AML-193 (cell line): Measurements from ENCODE around the gene ALPI.
"Not testable (repeated sequence)": the region's sequence is repeated elsewhere in the genome, so short reads cannot be mapped to it uniquely, and the experiment has no call there.

Experiments
- DNase-seq, 2 experiments: peaks; one replicate each; lab custom pipeline; 2025; lab: John Stamatoyannopoulos, UW

ALPI gene

GRCh38 chr2:232441922-232442321, 14.0 kb upstream of the ALPI start:
- DNase-seq, result not testable (repeated sequence)

GRCh38 chr2:232442431-232442830, 13.5 kb upstream of the ALPI start:
- not testable (repeated sequence) for DNase-seq

GRCh38 chr2:232443047-232443446, 12.9 kb upstream of the ALPI start:
- DNase-seq, result not testable (repeated sequence)

- not testable (repeated sequence) for DNase-seq
Observed at GRCh38 chr2:232443669-232444408, 12.1 kb upstream of the ALPI start.

- peak; percentile 25 to 41 for DNase-seq
Observed at GRCh38 chr2:232444409-232445148, 11.4 kb upstream of the ALPI start.

GRCh38 chr2:232445149-232445885, 10.6 kb upstream of the ALPI start:
- DNase-seq, result not testable (repeated sequence)

GRCh38 chr2:232446266-232446777, 9.6 kb upstream of the ALPI start:
- DNase-seq, result not testable (repeated sequence)

- no peak for DNase-seq
Observed at GRCh38 chr2:232447091-232447620, 8.8 kb upstream of the ALPI start.

- DNase-seq, result no peak
Observed at GRCh38 chr2:232447638-232448303, 8.2 kb upstream of the ALPI start.

GRCh38 chr2:232448304-232448690, 7.7 kb upstream of the ALPI start:
- no peak for DNase-seq

GRCh38 chr2:232449964-232450363, 6.0 kb upstream of the ALPI start:
- DNase-seq, result no peak

GRCh38 chr2:232451645-232452044, 4.3 kb upstream of the ALPI start:
- DNase-seq, result not testable (repeated sequence)

GRCh38 chr2:232454630-232455029, 1.3 kb upstream of the ALPI start:
- no peak for DNase-seq

GRCh38 chr2:232456296-232457120, 555 bp downstream of the ALPI start:
- no peak for DNase-seq

- no peak for DNase-seq
Observed at GRCh38 chr2:232457121-232458011, 1.4 kb downstream of the ALPI start.

GRCh38 chr2:232458051-232458660, 2.2 kb downstream of the ALPI start:
- no peak for DNase-seq

- DNase-seq, result no peak
Observed at GRCh38 chr2:232458661-232459418, 2.9 kb downstream of the ALPI start.

- no peak for DNase-seq
Observed at GRCh38 chr2:232459419-232460035, 3.6 kb downstream of the ALPI start.
